Glutamatergic neuron (in vitro differentiated cells): ENCODE data around the gene CHN2. TPM values are rescaled to one million over a fixed set of nuclear protein-coding genes. Genes with fewer than 3 reads are reported as not detected.

Experiments used
- DNase-seq: peaks from one replicate; pipeline ENCODE4 v3.0.0; 2022
- H3K27ac Mint-ChIP-seq: one replicate; pipeline ENCODE4 v1.8.0; 2020; ENCODE audit warnings: mild to moderate bottlenecking, mixed read lengths, inconsistent platforms; ENCODE audit not compliant: unreplicated experiment
- H3K27me3 Mint-ChIP-seq: one replicate; pipeline ENCODE4 v1.8.0; 2020; ENCODE audit warnings: mild to moderate bottlenecking, moderate library complexity, mixed read lengths, inconsistent platforms; ENCODE audit not compliant: unreplicated experiment
- H3K36me3 Mint-ChIP-seq: one replicate; pipeline ENCODE4 v1.8.0; 2020; ENCODE audit warnings: mild to moderate bottlenecking, mixed read lengths, inconsistent platforms; ENCODE audit not compliant: unreplicated experiment
- H3K4me1 Mint-ChIP-seq: one replicate; pipeline ENCODE4 v1.8.0; 2020; ENCODE audit warnings: mild to moderate bottlenecking, low read depth, mixed read lengths, inconsistent platforms; ENCODE audit not compliant: unreplicated experiment
- H3K4me3 Mint-ChIP-seq: one replicate; pipeline ENCODE4 v1.8.0; 2020; ENCODE audit warnings: mild to moderate bottlenecking, mixed read lengths, inconsistent platforms; ENCODE audit not compliant: unreplicated experiment
- H3K9me3 Mint-ChIP-seq: one replicate; pipeline ENCODE4 v1.8.0; 2020; ENCODE audit warnings: mild to moderate bottlenecking, moderate library complexity, mixed read lengths, inconsistent platforms; ENCODE audit not compliant: unreplicated experiment
- CTCF ChIP-seq: fragments of 200-600 bp; sonication (generic); IDR thresholded peaks from one replicate; pipeline ENCODE4 v1.5.0; 2021; ENCODE audit not compliant: partially characterized antibody, unreplicated experiment
- total RNA-seq: library from RNA; stranded (reverse); fragmentation: NEBNext Ultra II Directional; extraction: Animal tissue kit (Norgen Biotek cat#: 25700); gene quantifications from one replicate; pipeline ENCODE4 v1.2.1, GENCODE V29; 2021; ENCODE audit not compliant: unreplicated experiment

The CHN2 gene
- total RNA-seq, 1 donor from 2014 or later = 63.2 TPM

GRCh38 chr7:29505931-29506330 lies 311.4 kb downstream of the CHN2 start:
- Mint-ChIP-seq H3K36me3 (peaks cover 10% of the 10 kb centered on the region), H3K9me3 (peaks cover 4% of the 10 kb centered on the region), H3K4me3 (no peak overlapping the region), H3K4me1 (no peaks in the 10 kb centered on the region), H3K27me3 (peaks cover 3% of the 10 kb centered on the region), H3K27ac (no peak overlapping the region)
- TF ChIP-seq CTCF = no peak
- no peak for DNase-seq

GRCh38 chr7:29508608-29509007 lies 314.0 kb downstream of the CHN2 start:
- Mint-ChIP-seq H3K36me3 (peaks cover 10% of the 10 kb centered on the region), H3K4me1 (no peaks in the 10 kb centered on the region), H3K9me3 (no peaks in the 10 kb centered on the region), H3K27me3 (peaks cover 3% of the 10 kb centered on the region), H3K27ac (no peak overlapping the region), H3K4me3 (no peak overlapping the region)
- no peak for TF ChIP-seq CTCF
- no peak for DNase-seq

- Mint-ChIP-seq H3K36me3 (peaks cover 6% of the 10 kb centered on the region), H3K27me3 (peaks cover 3% of the 10 kb centered on the region), H3K27ac (no peak overlapping the region), H3K4me3 (no peak overlapping the region), H3K4me1 (peaks cover 5% of the 10 kb centered on the region), H3K9me3 (no peaks in the 10 kb centered on the region)
- DNase-seq = no peak
- TF ChIP-seq CTCF = no peak
Observed at GRCh38 chr7:29510028-29510427, 315.5 kb downstream of the CHN2 start.

GRCh38 chr7:29511337-29511736 lies 316.8 kb downstream of the CHN2 start:
- Mint-ChIP-seq H3K4me3 (no peak overlapping the region), H3K27ac (no peak overlapping the region), H3K9me3 (peaks cover 1% of the 10 kb centered on the region), H3K36me3 (peaks cover 10% of the 10 kb centered on the region), H3K4me1 (peaks cover 9% of the 10 kb centered on the region), H3K27me3 (peaks cover 3% of the 10 kb centered on the region)
- TF ChIP-seq CTCF = no peak
- DNase-seq = no peak

- peaks cover 4% of the 10 kb centered on the region for H3K27me3 Mint-ChIP-seq
- H3K27ac Mint-ChIP-seq = no peak overlapping the region
- DNase-seq = no peak
- no peak for TF ChIP-seq CTCF
- H3K9me3 Mint-ChIP-seq = peaks cover 1% of the 10 kb centered on the region
- H3K36me3 Mint-ChIP-seq = peaks cover 14% of the 10 kb centered on the region
- H3K4me1 Mint-ChIP-seq = peaks cover 11% of the 10 kb centered on the region
- no peak overlapping the region for H3K4me3 Mint-ChIP-seq
Observed at GRCh38 chr7:29511851-29512250, 317.3 kb downstream of the CHN2 start.
